Measurements from ENCODE around the gene SEZ6L.

The SEZ6L gene

GRCh38 chr22:26333088-26333800 is 164.0 kb downstream of the SEZ6L start:
- Histone ChIP-seq H3K27me3 (ENCODE audit: control insufficient read depth in 1 of 2, insufficient read depth in 2 of 2, low read length in 2 of 2) (peaks cover 3 to 16% of the 10 kb centered on the region in 2 donors), H3K9ac (ENCODE audit: low read length in 2 of 2) (no peak overlapping the region), H3K27ac (ENCODE audit: low read length) (no peak overlapping the region), H3K9me3 (ENCODE audit: control insufficient read depth in 2 of 2, low read length in 2 of 2) (peaks cover 0 to 4% of the 10 kb centered on the region in 2 donors), H3K36me3 (ENCODE audit: control insufficient read depth in 2 of 2, insufficient read depth in 2 of 2, low read length in 2 of 2) (no peaks in the 10 kb centered on the region), H3K4me1 (ENCODE audit: control insufficient read depth, insufficient read depth, low read length) (no peaks in the 10 kb centered on the region), H3K4me3 (ENCODE audit: low read length in 2 of 2) (no peak overlapping the region)

GRCh38 chr22:26334232-26334631 is 165.0 kb downstream of the SEZ6L start:
- no peak overlapping the region for H3K4me3 ChIP-seq (ENCODE audit: low read length in 2 of 2)
- H3K4me1 ChIP-seq (ENCODE audit: control insufficient read depth, insufficient read depth, low read length), result no peaks in the 10 kb centered on the region
- H3K27me3 ChIP-seq (ENCODE audit: control insufficient read depth in 1 of 2, insufficient read depth in 2 of 2, low read length in 2 of 2), result peaks cover 3 to 16% of the 10 kb centered on the region in 2 donors
- no peaks in the 10 kb centered on the region for H3K36me3 ChIP-seq (ENCODE audit: control insufficient read depth in 2 of 2, insufficient read depth in 2 of 2, low read length in 2 of 2)
- H3K9ac ChIP-seq (ENCODE audit: low read length in 2 of 2), result no peak overlapping the region
- H3K27ac ChIP-seq (ENCODE audit: low read length), result no peak overlapping the region
- peaks cover 0 to 4% of the 10 kb centered on the region in 2 donors for H3K9me3 ChIP-seq (ENCODE audit: control insufficient read depth in 2 of 2, low read length in 2 of 2)

- no peaks in the 10 kb centered on the region for H3K36me3 ChIP-seq (ENCODE audit: control insufficient read depth in 2 of 2, insufficient read depth in 2 of 2, low read length in 2 of 2)
- H3K4me3 ChIP-seq (ENCODE audit: low read length in 2 of 2), result no peak overlapping the region
- no peak overlapping the region for H3K9ac ChIP-seq (ENCODE audit: low read length in 2 of 2)
- no peaks in the 10 kb centered on the region for H3K4me1 ChIP-seq (ENCODE audit: control insufficient read depth, insufficient read depth, low read length)
- H3K27me3 ChIP-seq (ENCODE audit: control insufficient read depth in 1 of 2, insufficient read depth in 2 of 2, low read length in 2 of 2), result peaks cover 3 to 20% of the 10 kb centered on the region in 2 donors
- H3K9me3 ChIP-seq (ENCODE audit: control insufficient read depth in 2 of 2, low read length in 2 of 2), result peaks cover 0 to 4% of the 10 kb centered on the region in 2 donors
- H3K27ac ChIP-seq (ENCODE audit: low read length), result no peak overlapping the region
These were observed 167.5 kb downstream of the SEZ6L start for GRCh38 chr22:26336773-26337172.

GRCh38 chr22:26339755-26340154 is 170.5 kb downstream of the SEZ6L start:
- peaks cover 0 to 4% of the 10 kb centered on the region in 2 donors for H3K9me3 ChIP-seq (ENCODE audit: control insufficient read depth in 2 of 2, low read length in 2 of 2)

GRCh38 chr22:26342745-26343410 is 173.6 kb downstream of the SEZ6L start:
- Histone ChIP-seq H3K4me1 (ENCODE audit: control insufficient read depth, insufficient read depth, low read length) (no peaks in the 10 kb centered on the region), H3K27me3 (ENCODE audit: control insufficient read depth in 1 of 2, insufficient read depth in 2 of 2, low read length in 2 of 2) (peaks cover 0 to 8% of the 10 kb centered on the region in 2 donors), H3K4me3 (ENCODE audit: low read length in 2 of 2) (no peak overlapping the region), H3K9me3 (ENCODE audit: control insufficient read depth in 2 of 2, low read length in 2 of 2) (peaks cover 0 to 8% of the 10 kb centered on the region in 2 donors), H3K36me3 (ENCODE audit: control insufficient read depth in 2 of 2, insufficient read depth in 2 of 2, low read length in 2 of 2) (no peaks in the 10 kb centered on the region), H3K27ac (ENCODE audit: low read length) (no peak overlapping the region), H3K9ac (ENCODE audit: low read length in 2 of 2) (no peak overlapping the region)

More at GRCh38 chr22:26339755-26340154, 170.5 kb downstream of the SEZ6L start:
- no peak overlapping the region for H3K9ac ChIP-seq (ENCODE audit: low read length in 2 of 2)
- H3K27me3 ChIP-seq (ENCODE audit: control insufficient read depth in 1 of 2, insufficient read depth in 2 of 2, low read length in 2 of 2), result peaks cover 0 to 7% of the 10 kb centered on the region in 2 donors
- no peak overlapping the region for H3K27ac ChIP-seq (ENCODE audit: low read length)
- H3K4me3 ChIP-seq (ENCODE audit: low read length in 2 of 2), result no peak overlapping the region
- H3K4me1 ChIP-seq (ENCODE audit: control insufficient read depth, insufficient read depth, low read length), result no peaks in the 10 kb centered on the region
- no peaks in the 10 kb centered on the region for H3K36me3 ChIP-seq (ENCODE audit: control insufficient read depth in 2 of 2, insufficient read depth in 2 of 2, low read length in 2 of 2)

GRCh38 chr22:26345496-26345895 is 176.2 kb downstream of the SEZ6L start:
- Histone ChIP-seq H3K4me1 (ENCODE audit: control insufficient read depth, insufficient read depth, low read length) (no peaks in the 10 kb centered on the region), H3K9me3 (ENCODE audit: control insufficient read depth in 2 of 2, low read length in 2 of 2) (peaks cover 0 to 10% of the 10 kb centered on the region in 2 donors), H3K9ac (ENCODE audit: low read length in 2 of 2) (no peak overlapping the region), H3K36me3 (ENCODE audit: control insufficient read depth in 2 of 2, insufficient read depth in 2 of 2, low read length in 2 of 2) (no peaks in the 10 kb centered on the region), H3K27me3 (ENCODE audit: control insufficient read depth in 1 of 2, insufficient read depth in 2 of 2, low read length in 2 of 2) (peaks cover 0 to 5% of the 10 kb centered on the region in 2 donors), H3K27ac (ENCODE audit: low read length) (no peak overlapping the region), H3K4me3 (ENCODE audit: low read length in 2 of 2) (no peak overlapping the region)

GRCh38 chr22:26348810-26349526 is 179.7 kb downstream of the SEZ6L start:
- Histone ChIP-seq H3K9me3 (ENCODE audit: control insufficient read depth in 2 of 2, low read length in 2 of 2) (peaks cover 0 to 10% of the 10 kb centered on the region in 2 donors), H3K27ac (ENCODE audit: low read length) (no peak overlapping the region), H3K9ac (ENCODE audit: low read length in 2 of 2) (no peak overlapping the region), H3K27me3 (ENCODE audit: control insufficient read depth in 1 of 2, insufficient read depth in 2 of 2, low read length in 2 of 2) (peaks cover 0 to 3% of the 10 kb centered on the region in 2 donors), H3K36me3 (ENCODE audit: control insufficient read depth in 2 of 2, insufficient read depth in 2 of 2, low read length in 2 of 2) (no peaks in the 10 kb centered on the region), H3K4me3 (ENCODE audit: low read length in 2 of 2) (no peak overlapping the region), H3K4me1 (ENCODE audit: control insufficient read depth, insufficient read depth, low read length) (no peaks in the 10 kb centered on the region)

- no peaks in the 10 kb centered on the region for H3K36me3 ChIP-seq (ENCODE audit: control insufficient read depth in 2 of 2, insufficient read depth in 2 of 2, low read length in 2 of 2)
- peaks cover 3 to 8% of the 10 kb centered on the region in 2 donors for H3K27me3 ChIP-seq (ENCODE audit: control insufficient read depth in 1 of 2, insufficient read depth in 2 of 2, low read length in 2 of 2)
- H3K4me1 ChIP-seq (ENCODE audit: control insufficient read depth, insufficient read depth, low read length), result no peaks in the 10 kb centered on the region
- no peaks in the 10 kb centered on the region for H3K9me3 ChIP-seq (ENCODE audit: control insufficient read depth in 2 of 2, low read length in 2 of 2)
- no peak overlapping the region for H3K9ac ChIP-seq (ENCODE audit: low read length in 2 of 2)
- H3K4me3 ChIP-seq (ENCODE audit: low read length in 2 of 2), result no peak overlapping the region
- H3K27ac ChIP-seq (ENCODE audit: low read length), result no peak overlapping the region
These were observed 185.4 kb downstream of the SEZ6L start for GRCh38 chr22:26354707-26355106.

GRCh38 chr22:26357281-26357680 is 188.0 kb downstream of the SEZ6L start:
- H3K4me3 ChIP-seq (ENCODE audit: low read length in 2 of 2), result no peak overlapping the region
- no peak overlapping the region for H3K9ac ChIP-seq (ENCODE audit: low read length in 2 of 2)
- H3K27me3 ChIP-seq (ENCODE audit: control insufficient read depth in 1 of 2, insufficient read depth in 2 of 2, low read length in 2 of 2), result peaks cover 6 to 11% of the 10 kb centered on the region in 2 donors
- H3K4me1 ChIP-seq (ENCODE audit: control insufficient read depth, insufficient read depth, low read length), result peaks cover 8% of the 10 kb centered on the region
- H3K9me3 ChIP-seq (ENCODE audit: control insufficient read depth in 2 of 2, low read length in 2 of 2), result no peaks in the 10 kb centered on the region
- H3K36me3 ChIP-seq (ENCODE audit: control insufficient read depth in 2 of 2, insufficient read depth in 2 of 2, low read length in 2 of 2), result no peaks in the 10 kb centered on the region
- H3K27ac ChIP-seq (ENCODE audit: low read length), result no peak overlapping the region

- peaks cover 6 to 13% of the 10 kb centered on the region in 2 donors for H3K27me3 ChIP-seq (ENCODE audit: control insufficient read depth in 1 of 2, insufficient read depth in 2 of 2, low read length in 2 of 2)
- no peak overlapping the region for H3K9ac ChIP-seq (ENCODE audit: low read length in 2 of 2)
- H3K27ac ChIP-seq (ENCODE audit: low read length), result no peak overlapping the region
- no peak overlapping the region for H3K4me3 ChIP-seq (ENCODE audit: low read length in 2 of 2)
- H3K9me3 ChIP-seq (ENCODE audit: control insufficient read depth in 2 of 2, low read length in 2 of 2), result no peaks in the 10 kb centered on the region
- H3K36me3 ChIP-seq (ENCODE audit: control insufficient read depth in 2 of 2, insufficient read depth in 2 of 2, low read length in 2 of 2), result no peaks in the 10 kb centered on the region
- H3K4me1 ChIP-seq (ENCODE audit: control insufficient read depth, insufficient read depth, low read length), result peaks cover 8% of the 10 kb centered on the region
These were observed 188.6 kb downstream of the SEZ6L start for GRCh38 chr22:26357813-26358212.
